K562 (cell line): ENCODE data around the gene C1RL. TPM values are rescaled to one million over a fixed set of nuclear protein-coding genes. Genes with fewer than 3 reads are reported as not detected.

Source experiments
- NCOA2 ChIP-seq, 2 experiments: fragments of 450-650 bp; IDR thresholded peaks; 2 replicates each; pipeline ENCODE4 v1.6.1; 2018; ENCODE audit warnings: mild to moderate bottlenecking in 2 of 2, moderate library complexity in 1 of 2; ENCODE audit not compliant: partially characterized antibody in 2 of 2
- PHB ChIP-seq: fragments of 250-450 bp; sonication (Bioruptor Pico); IDR thresholded peaks from 2 replicates; pipeline ENCODE4 v1.5.0; 2021
- SETDB1 ChIP-seq: IDR thresholded peaks from one replicate; pipeline ENCODE4 v1.6.1; 2012; ENCODE audit warnings: low read length, control low read depth, inconsistent platforms
- TSC22D4 ChIP-seq: fragments of 450-650 bp; IDR thresholded peaks from 2 replicates; pipeline ENCODE4 v1.6.1; 2016; ENCODE audit warnings: missing genetic modification characterization, missing biosample characterization, control low read depth
- ZNF407 ChIP-seq: fragments of 450-650 bp; IDR thresholded peaks from 2 replicates; pipeline ENCODE4 v1.6.1; 2016; ENCODE audit warnings: low read depth
- polyA plus RNA-seq, 8 experiments: library from polyadenylated mRNA; depleted of rRNA in 4 of 8; stranded (reverse) in 5 of 8; unstranded in 3 of 8; fragments of >200 nt; fragmentation: Nextera tagmentation in 2 of 8; fragmentation: Illumina TruSeq in 1 of 8; extraction: Ambion mirVana in 2 of 8; extraction: Trizol in 1 of 8; gene quantifications; 2 replicates each; pipeline versions ENCODE4 v1.2.1 to v1.2.3, GENCODE V29; 2011 to 2014; ENCODE audit warnings: inconsistent platforms in 1 of 8, missing spikeins in 1 of 8
- total RNA-seq, 7 experiments: library from RNA; depleted of rRNA in 6 of 7; stranded (reverse); fragments of >200 nt in 6 of 7; fragmentation: Illumina TruSeq in 2 of 7; extraction: Trizol in 2 of 7; gene quantifications; 2 replicates each; pipeline versions ENCODE4 v1.2.1 to v1.2.3, GENCODE V29; 2011 to 2021; ENCODE audit warnings: low replicate concordance in 1 of 7

Gene C1RL
- total and polyA plus RNA-seq, 9 of the 15 experiments (the other 6 are each of a cell fraction or from before 2014, with no cell fraction given) = 1.4 to 10.7 (median 8.0) TPM

- TF ChIP-seq SETDB1 (no peak), NCOA2 (IDR thresholded peaks at IDR 0.05; ENCODE audit: partially characterized antibody in 2 of 2) (no peak), PHB (CRISPR knock-in tag) (no peak), ZNF407 (no peak), TSC22D4 (tag) (no peak)
These were observed 5.0 kb downstream of the C1RL start (continued) for GRCh38 chr12:7103837-7104584.
